Left hindlimb (tissue), 1 donor: ENCODE data around the gene TFPT.

Experiments used
- DNase-seq: peaks from one replicate; pipeline ENCODE4 v3.0.0-alpha.2; 2018

Gene TFPT

GRCh38 chr19:54115109-54116063, at the start of gene TFPT, which contains the start of gene PRPF31:
Gene TFPT, minus strand, starts transcription at chr19:54115657. Its CDS starts 388 bp downstream, at chr19:54115269.
Gene PRPF31, plus strand, starts transcription at chr19:54115754. Its CDS starts 2,525 bp downstream, at chr19:54118279.
- DNase-seq: peak; percentile 96

GRCh38 chr19:54165222-54165621, 49.8 kb upstream of the TFPT start:
- DNase-seq: no peak

GRCh38 chr19:54164369-54165068, 49.1 kb upstream of the TFPT start:
- DNase-seq: no peak

- no peak for DNase-seq
Measured at GRCh38 chr19:54162884-54163283, 47.4 kb upstream of the TFPT start.

- peak; percentile 81 for DNase-seq
Measured at GRCh38 chr19:54162241-54162805, 46.9 kb upstream of the TFPT start.

- no peak for DNase-seq
Measured at GRCh38 chr19:54160854-54161253, 45.4 kb upstream of the TFPT start.

- DNase-seq: no peak
Measured at GRCh38 chr19:54160182-54160811, 44.8 kb upstream of the TFPT start.

GRCh38 chr19:54159352-54160181, 44.1 kb upstream of the TFPT start, which contains the start of gene LENG1:
Gene LENG1, minus strand, starts transcription at chr19:54159721. Its CDS starts 26 bp downstream, at chr19:54159695.
- DNase-seq: peak; percentile 100

- DNase-seq: no peak
Measured at GRCh38 chr19:54158812-54159351, 43.4 kb upstream of the TFPT start.

- DNase-seq: no peak
Measured at GRCh38 chr19:54156953-54157352, 41.5 kb upstream of the TFPT start.

GRCh38 chr19:54156490-54156889, 41.0 kb upstream of the TFPT start:
- DNase-seq: no peak

GRCh38 chr19:54155694-54156093, 40.2 kb upstream of the TFPT start:
- no peak for DNase-seq

GRCh38 chr19:54154603-54155345, 39.3 kb upstream of the TFPT start:
- DNase-seq: no peak

- no peak for DNase-seq
Measured at GRCh38 chr19:54153731-54154326, 38.4 kb upstream of the TFPT start.

GRCh38 chr19:54152878-54153524, 37.5 kb upstream of the TFPT start:
- DNase-seq: no peak

- DNase-seq: no peak
Measured at GRCh38 chr19:54152267-54152666, 36.8 kb upstream of the TFPT start.

- DNase-seq: no peak
Measured at GRCh38 chr19:54151362-54152035, 36.0 kb upstream of the TFPT start.

- DNase-seq: no peak
Measured at GRCh38 chr19:54149021-54149812, 33.8 kb upstream of the TFPT start.
